HCT116 (cell line): ENCODE results near the gene SCN1A. TPM values are rescaled to one million over a fixed set of nuclear protein-coding genes. Genes with fewer than 3 reads are reported as not detected.

ENCODE experiments used
- ATAC-seq: fragments of 200-7000 bp; cut with Tn5 transposase; 2 replicates; pipeline ENCODE4 v1.9.1; 2020; ENCODE audit warnings: mild to moderate bottlenecking, moderate library complexity
- BruUV-seq: library from RNA; stranded (reverse); fragments of 400-500 nt; replicated peaks from 2 replicates; lab custom pipeline; 2021; lab: Mats Ljungman, UMichigan
- CTCF ChIA-PET: fragments of 300-600 bp; sonication (Branson Sonifier 250); formaldehyde crosslinking; loops from one replicate; lab custom pipeline; 2021; ENCODE audit warnings: antibody characterized with exemption; lab: Charles Lee
- POLR2A ChIA-PET: fragments of 300-600, 350-600 bp; sonication (Branson Sonifier 250); formaldehyde crosslinking; loops from one replicate; lab custom pipeline; 2021; ENCODE audit warnings: antibody characterized with exemption; lab: Charles Lee
- RAD21 ChIA-PET, 2 experiments: fragments of 300-600 bp; sonication (Branson Sonifier 250); formaldehyde crosslinking; loops; one replicate each; lab custom pipeline; 2023; ENCODE audit warnings: low total read pairs in 2 of 2; ENCODE audit not compliant: uncharacterized antibody in 2 of 2, unreplicated experiment in 2 of 2, low non-redundant PET in 1 of 2; lab: Charles Lee
- DNase-seq: peaks from one replicate; pipeline ENCODE4 v3.0.0-alpha.2; 2010; ENCODE audit warnings: low read depth, low spot score
- H2AFZ ChIP-seq: fragments of 200-600 bp; shearing (Covaris generic), sonication (generic); 2 replicates; pipeline ENCODE4 v1.6.1; 2017; ENCODE audit warnings: low read depth, mixed run types, mixed read lengths, antibody characterized with exemption, low read length; ENCODE audit not compliant: poor library complexity, severe bottlenecking
- H3K27ac ChIP-seq: 2 replicates; pipeline ENCODE4 v1.5.1; 2012; ENCODE audit warnings: low read depth, low read length
- H3K27me3 ChIP-seq: fragments of 200-600 bp; sonication (generic); 2 replicates; pipeline ENCODE4 v1.6.1; 2016; ENCODE audit warnings: mixed run types, low read length, mixed read lengths; ENCODE audit not compliant: insufficient read depth
- H3K36me3 ChIP-seq, 2 experiments: fragments of 200-500 bp in 1 of 2; fragments of 200-600 bp in 1 of 2; sonication (Bioruptor generic) in 1 of 2; sonication (generic) in 1 of 2; 2 replicates each; pipeline versions ENCODE4 v1.5.1 to v1.6.1; 2014 to 2016; ENCODE audit warnings: low read length in 2 of 2, inconsistent platforms in 1 of 2, mixed read lengths in 1 of 2, mixed run types in 1 of 2; ENCODE audit not compliant: insufficient read depth in 2 of 2, control insufficient read depth in 1 of 2
- H3K4me1 ChIP-seq, 2 experiments: fragments of 200-600 bp in 1 of 2; sonication (generic) in 1 of 2; 2 replicates each; pipeline versions ENCODE4 v1.5.1 to v1.6.1; 2012 to 2017; ENCODE audit warnings: low read length in 2 of 2, inconsistent platforms in 1 of 2, mild to moderate bottlenecking in 1 of 2, mixed read lengths in 1 of 2, mixed run types in 1 of 2, moderate library complexity in 1 of 2; ENCODE audit not compliant: insufficient read depth in 2 of 2, control insufficient read depth in 1 of 2
- H3K4me2 ChIP-seq: fragments of 200-600 bp; sonication (generic); 2 replicates; pipeline ENCODE4 v1.6.1; 2017; ENCODE audit warnings: mixed run types, low read length, mixed read lengths
- H3K4me3 ChIP-seq, 2 experiments: fragments of 200-600 bp in 1 of 2; sonication (generic) in 1 of 2; replicated peaks in 1 of 2; 2 replicates each; pipeline ENCODE4 v1.5.1; 2011 to 2016; ENCODE audit warnings: low read length in 2 of 2, control low read depth in 1 of 2, low read depth in 1 of 2, mild to moderate bottlenecking in 1 of 2, mixed read lengths in 1 of 2, mixed run types in 1 of 2
- H3K79me2 ChIP-seq: fragments of 200-600 bp; sonication (generic); 2 replicates; pipeline ENCODE4 v1.6.1; 2017; ENCODE audit warnings: mild to moderate bottlenecking, mixed run types, low read length, moderate library complexity, mixed read lengths; ENCODE audit not compliant: insufficient read depth
- H3K9ac ChIP-seq: fragments of 200-600 bp; sonication (generic); 2 replicates; pipeline ENCODE4 v1.6.1; 2016; ENCODE audit warnings: low read length, mixed read lengths
- H3K9me2 ChIP-seq: fragments of 200-600 bp; sonication (generic), shearing (Covaris generic); 2 replicates; pipeline ENCODE4 v1.6.1; 2017; ENCODE audit warnings: mixed run types, mild to moderate bottlenecking, moderate library complexity; ENCODE audit not compliant: insufficient read depth
- H3K9me3 ChIP-seq, 2 experiments: fragments of 200-500 bp in 1 of 2; fragments of 200-600 bp in 1 of 2; sonication (Bioruptor generic) in 1 of 2; sonication (generic) in 1 of 2; 2 replicates each; pipeline ENCODE4 v1.6.1; 2014 to 2017; ENCODE audit warnings: low read length in 2 of 2, mixed read lengths in 2 of 2, inconsistent platforms in 1 of 2, low read depth in 1 of 2, mild to moderate bottlenecking in 1 of 2, mixed run types in 1 of 2, moderate library complexity in 1 of 2; ENCODE audit not compliant: control insufficient read depth in 1 of 2, insufficient read depth in 1 of 2
- H4K20me1 ChIP-seq: fragments of 200-600 bp; sonication (generic), shearing (Covaris generic); 2 replicates; pipeline ENCODE4 v1.6.1; 2017; ENCODE audit warnings: mixed run types, mild to moderate bottlenecking, moderate library complexity; ENCODE audit not compliant: insufficient read depth
- ATF3 ChIP-seq: IDR thresholded peaks from 2 replicates; pipeline ENCODE4 v1.6.1; 2012
- CBX3 ChIP-seq: IDR thresholded peaks from 2 replicates; pipeline ENCODE4 v1.6.1; 2012; ENCODE audit warnings: low read depth
- CEBPB ChIP-seq: IDR thresholded peaks from 2 replicates; pipeline ENCODE4 v1.6.1; 2012; ENCODE audit warnings: low read depth
- CTCF ChIP-seq, 3 experiments: fragments of 200-600 bp in 1 of 3; sonication (generic) in 1 of 3; IDR thresholded peaks in 2 of 3; conservative IDR thresholded peaks in 1 of 3; 2 replicates each; pipeline ENCODE4 v1.5.1; 2012 to 2017; ENCODE audit warnings: low read depth in 2 of 3, low read length in 2 of 3, antibody characterized with exemption in 1 of 3, borderline replicate concordance in 1 of 3, control low read depth in 1 of 3, mild to moderate bottlenecking in 1 of 3, mixed read lengths in 1 of 3, mixed run types in 1 of 3, moderate library complexity in 1 of 3; ENCODE audit not compliant: insufficient read depth in 1 of 3
- ELF1 ChIP-seq: IDR thresholded peaks from 2 replicates; pipeline ENCODE4 v1.6.1; 2012; ENCODE audit warnings: low read depth, borderline replicate concordance
- EZH2 ChIP-seq: fragments of 200-600 bp; sonication (generic); IDR thresholded peaks from 2 replicates; pipeline ENCODE4 v1.6.1; 2017; ENCODE audit warnings: antibody characterized with exemption, mixed run types
- EZH2phosphoT487 ChIP-seq: fragments of 200-600 bp; IDR thresholded peaks from 2 replicates; pipeline ENCODE4 v1.6.1; 2018; ENCODE audit warnings: antibody characterized with exemption, borderline replicate concordance
- FOSL1 ChIP-seq: IDR thresholded peaks from 2 replicates; pipeline ENCODE4 v1.6.1; 2012; ENCODE audit warnings: low read depth
- POLR2AphosphoS5 ChIP-seq: IDR thresholded peaks from 2 replicates; pipeline ENCODE4 v1.6.1; 2011; ENCODE audit warnings: mild to moderate bottlenecking, low read depth, low read length, moderate library complexity
- RAD21 ChIP-seq: IDR thresholded peaks from 2 replicates; pipeline ENCODE4 v1.6.1; 2012; ENCODE audit warnings: low read depth, mild to moderate bottlenecking
- SIN3A ChIP-seq: IDR thresholded peaks from 2 replicates; pipeline ENCODE4 v1.6.1; 2012; ENCODE audit warnings: low read depth
- SP1 ChIP-seq: IDR thresholded peaks from 2 replicates; pipeline ENCODE4 v1.6.1; 2012; ENCODE audit warnings: low read depth
- SRF ChIP-seq: IDR thresholded peaks from 2 replicates; pipeline ENCODE4 v1.6.1; 2012; ENCODE audit warnings: low read depth
- TCF7L2 ChIP-seq: IDR thresholded peaks from 2 replicates; pipeline ENCODE4 v1.7.0; 2011; ENCODE audit warnings: borderline replicate concordance, inconsistent platforms; ENCODE audit not compliant: insufficient read depth, insufficient read length; ENCODE audit errors: extremely low read depth
- ZBTB33 ChIP-seq: IDR thresholded peaks from 2 replicates; pipeline ENCODE4 v1.6.1; 2011; ENCODE audit warnings: mild to moderate bottlenecking, low read length, moderate library complexity; ENCODE audit not compliant: insufficient replicate concordance; ENCODE audit errors: extremely low read depth
- ZFX ChIP-seq: fragments of 450-650 bp; IDR thresholded peaks from 2 replicates; pipeline ENCODE4 v1.6.1; 2017
- ZNF274 ChIP-seq: fragments of 200-500 bp; sonication (Bioruptor generic); IDR thresholded peaks from 2 replicates; pipeline ENCODE4 v1.6.1; 2014; ENCODE audit warnings: mild to moderate bottlenecking, low read depth, low read length, inconsistent platforms
- intact Hi-C: fragments of 100-400 bp; cut with micrococcal nuclease; formaldehyde crosslinking; loops from 2 replicates; pipeline ENCODE4 v1.10.0; 2022
- total RNA-seq: library from RNA; stranded (reverse); gene quantifications from one replicate; pipeline ENCODE4 v1.2.1, GENCODE V29; 2021; ENCODE audit not compliant: unreplicated experiment
- TF ChIP-seq, protein P1 (sequence below): IDR thresholded peaks from 2 replicates; pipeline ENCODE4 v1.6.1; 2012; ENCODE audit warnings: low read depth
- TF ChIP-seq, protein P2 (sequence below): IDR thresholded peaks from 2 replicates; pipeline ENCODE4 v1.6.1; 2012

SCN1A gene
- total RNA-seq, 1 experiment from 2014 or later, result not detected

DNA sequence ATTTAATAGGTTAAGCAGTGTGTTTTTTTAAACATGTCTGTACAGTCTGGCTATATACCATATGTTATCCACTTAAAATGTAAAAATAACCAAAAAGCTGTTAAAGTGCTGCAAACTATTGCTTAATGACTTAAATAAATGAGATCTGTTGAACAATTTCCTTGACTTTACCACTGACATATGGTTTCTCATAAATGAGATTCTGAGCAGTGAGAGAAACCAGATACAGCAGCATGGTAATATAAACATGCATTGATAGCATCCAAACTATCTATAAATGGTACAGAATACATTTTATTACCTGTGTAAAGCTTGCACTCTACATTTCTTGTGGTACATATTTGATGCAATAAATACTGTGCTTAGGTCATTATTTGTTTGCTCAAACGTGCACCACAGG, 138.0 kb downstream of the SCN1A start:
- ATAC-seq (no peak), DNase-seq (no peak)
- no peaks in the 10 kb centered on the region for H3K9me2 ChIP-seq
- RAD21 ChIA-PET, result no interaction called here
- no peak overlapping the region for H3K4me2 ChIP-seq
- no peak overlapping the region for H3K9ac ChIP-seq
- no peak overlapping the region for H3K27ac ChIP-seq
- H3K9me3 ChIP-seq, result no peaks in the 10 kb centered on the region
- H3K79me2 ChIP-seq, result no peaks in the 10 kb centered on the region
- BruUV-seq, result no TSS peak
- no peaks in the 10 kb centered on the region for H3K4me1 ChIP-seq
- CTCF ChIA-PET, result no interaction called here
- no peak overlapping the region for H2AFZ ChIP-seq
- no peak overlapping the region for H3K4me3 ChIP-seq
- intact Hi-C loops, result no loop called here
- TF ChIP-seq SIN3A, result no peak
- TF ChIP-seq CBX3, result no peak
- TF ChIP-seq EZH2, result no peak
- no peak for TF ChIP-seq ZBTB33
- no peak for TF ChIP-seq ZFX
- no peak for TF ChIP-seq RAD21
- no peak for TF ChIP-seq SRF
- TF ChIP-seq EZH2phosphoT487, result no peak
- TF ChIP-seq, protein P1, sequence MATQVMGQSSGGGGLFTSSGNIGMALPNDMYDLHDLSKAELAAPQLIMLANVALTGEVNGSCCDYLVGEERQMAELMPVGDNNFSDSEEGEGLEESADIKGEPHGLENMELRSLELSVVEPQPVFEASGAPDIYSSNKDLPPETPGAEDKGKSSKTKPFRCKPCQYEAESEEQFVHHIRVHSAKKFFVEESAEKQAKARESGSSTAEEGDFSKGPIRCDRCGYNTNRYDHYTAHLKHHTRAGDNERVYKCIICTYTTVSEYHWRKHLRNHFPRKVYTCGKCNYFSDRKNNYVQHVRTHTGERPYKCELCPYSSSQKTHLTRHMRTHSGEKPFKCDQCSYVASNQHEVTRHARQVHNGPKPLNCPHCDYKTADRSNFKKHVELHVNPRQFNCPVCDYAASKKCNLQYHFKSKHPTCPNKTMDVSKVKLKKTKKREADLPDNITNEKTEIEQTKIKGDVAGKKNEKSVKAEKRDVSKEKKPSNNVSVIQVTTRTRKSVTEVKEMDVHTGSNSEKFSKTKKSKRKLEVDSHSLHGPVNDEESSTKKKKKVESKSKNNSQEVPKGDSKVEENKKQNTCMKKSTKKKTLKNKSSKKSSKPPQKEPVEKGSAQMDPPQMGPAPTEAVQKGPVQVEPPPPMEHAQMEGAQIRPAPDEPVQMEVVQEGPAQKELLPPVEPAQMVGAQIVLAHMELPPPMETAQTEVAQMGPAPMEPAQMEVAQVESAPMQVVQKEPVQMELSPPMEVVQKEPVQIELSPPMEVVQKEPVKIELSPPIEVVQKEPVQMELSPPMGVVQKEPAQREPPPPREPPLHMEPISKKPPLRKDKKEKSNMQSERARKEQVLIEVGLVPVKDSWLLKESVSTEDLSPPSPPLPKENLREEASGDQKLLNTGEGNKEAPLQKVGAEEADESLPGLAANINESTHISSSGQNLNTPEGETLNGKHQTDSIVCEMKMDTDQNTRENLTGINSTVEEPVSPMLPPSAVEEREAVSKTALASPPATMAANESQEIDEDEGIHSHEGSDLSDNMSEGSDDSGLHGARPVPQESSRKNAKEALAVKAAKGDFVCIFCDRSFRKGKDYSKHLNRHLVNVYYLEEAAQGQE, result no peak
- no peak for TF ChIP-seq ZNF274
- no peak for TF ChIP-seq FOSL1
- no peak for TF ChIP-seq CTCF (IDR thresholded peaks at IDR 0.05 in 2 of 3, conservative IDR thresholded peaks at IDR 0.05 in 1 of 3; ENCODE audit: borderline replicate concordance in 1 of 3, insufficient read depth in 1 of 3, low read depth in 2 of 3, low read length in 2 of 3)
- TF ChIP-seq ATF3, result no peak
- TF ChIP-seq POLR2AphosphoS5, result no peak
- TF ChIP-seq TCF7L2, result no peak
- TF ChIP-seq ELF1, result no peak
- TF ChIP-seq SP1, result no peak
- no peak for TF ChIP-seq CEBPB
- TF ChIP-seq, protein P2, sequence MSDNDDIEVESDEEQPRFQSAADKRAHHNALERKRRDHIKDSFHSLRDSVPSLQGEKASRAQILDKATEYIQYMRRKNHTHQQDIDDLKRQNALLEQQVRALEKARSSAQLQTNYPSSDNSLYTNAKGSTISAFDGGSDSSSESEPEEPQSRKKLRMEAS, result no peak
- POLR2A ChIA-PET, result no interaction called here
- no peaks in the 10 kb centered on the region for H4K20me1 ChIP-seq
- H3K27me3 ChIP-seq, result peaks cover 24% of the 10 kb centered on the region
- no peaks in the 10 kb centered on the region for H3K36me3 ChIP-seq
